Measurements from ENCODE around the gene PLCD3.

The PLCD3 gene

GRCh38 chr17:45101883-45102811 lies 30.2 kb downstream of the PLCD3 start:
- no peak for DNase-seq

GRCh38 chr17:45101546-45101882 lies 30.8 kb downstream of the PLCD3 start:
- DNase-seq, result no peak

GRCh38 chr17:45098869-45099616 lies 33.3 kb downstream of the PLCD3 start:
- peak; percentile 83 for DNase-seq

GRCh38 chr17:45098081-45098868 lies 34.0 kb downstream of the PLCD3 start:
- no peak for DNase-seq

GRCh38 chr17:45096926-45097325 lies 35.4 kb downstream of the PLCD3 start:
- DNase-seq, result no peak

GRCh38 chr17:45096141-45096540 lies 36.2 kb downstream of the PLCD3 start:
- DNase-seq, result peak; percentile 14

- DNase-seq, result no peak
These were observed 38.7 kb downstream of the PLCD3 start for GRCh38 chr17:45093444-45094110.

GRCh38 chr17:45092911-45093430 lies 39.3 kb downstream of the PLCD3 start:
- no peak for DNase-seq

- no peak for DNase-seq
These were observed 40.4 kb downstream of the PLCD3 start for GRCh38 chr17:45091778-45092425.

GRCh38 chr17:45090711-45091110 lies 41.6 kb downstream of the PLCD3 start:
- no peak for DNase-seq

GRCh38 chr17:45088741-45089140 lies 43.6 kb downstream of the PLCD3 start:
- DNase-seq, result no peak

- DNase-seq, result no peak
These were observed 44.3 kb downstream of the PLCD3 start for GRCh38 chr17:45087978-45088377.

- DNase-seq, result no peak
These were observed 44.8 kb downstream of the PLCD3 start for GRCh38 chr17:45087504-45087975.

- DNase-seq, result no peak
These were observed 45.3 kb downstream of the PLCD3 start for GRCh38 chr17:45086865-45087503.

GRCh38 chr17:45086391-45086790 lies 45.9 kb downstream of the PLCD3 start:
- DNase-seq, result no peak

GRCh38 chr17:45081047-45081703 lies 51.1 kb downstream of the PLCD3 start:
- DNase-seq, result no peak

- peak; percentile 34 for DNase-seq
These were observed 54.7 kb downstream of the PLCD3 start for GRCh38 chr17:45077643-45078042.

GRCh38 chr17:45073414-45074070 lies 58.8 kb downstream of the PLCD3 start:
- no peak for DNase-seq

GRCh38 chr17:45070809-45071208 lies 61.5 kb downstream of the PLCD3 start:
- no peak for DNase-seq

GRCh38 chr17:45070001-45070400 lies 62.3 kb downstream of the PLCD3 start:
- DNase-seq, result no peak

All from activated CD4-positive, alpha-beta T cell treated with anti-CD3 and anti-CD28 coated beads, Interleukin-2, Interleukin-6, amounts not matched to agents 100 ng/mL and 50 ng/mL, durations not matched to agents 16 hours and 8 hours (primary cell).